Measurements from ENCODE around the gene SRRM2.

The SRRM2 gene

GRCh38 chr16:2713985-2714774 is 38.3 kb upstream of the SRRM2 start:
- TF ChIP-seq GABPA (IDR thresholded peaks at IDR 0.05; ENCODE audit: low read depth) (no peak), POLR2AphosphoS5 (IDR thresholded peaks at IDR 0.05; ENCODE audit: low read depth) (no peak), SPI1 (IDR thresholded peaks at IDR 0.05; ENCODE audit: borderline replicate concordance, low read depth) (no peak)
- TF ChIP-seq, protein P1, sequence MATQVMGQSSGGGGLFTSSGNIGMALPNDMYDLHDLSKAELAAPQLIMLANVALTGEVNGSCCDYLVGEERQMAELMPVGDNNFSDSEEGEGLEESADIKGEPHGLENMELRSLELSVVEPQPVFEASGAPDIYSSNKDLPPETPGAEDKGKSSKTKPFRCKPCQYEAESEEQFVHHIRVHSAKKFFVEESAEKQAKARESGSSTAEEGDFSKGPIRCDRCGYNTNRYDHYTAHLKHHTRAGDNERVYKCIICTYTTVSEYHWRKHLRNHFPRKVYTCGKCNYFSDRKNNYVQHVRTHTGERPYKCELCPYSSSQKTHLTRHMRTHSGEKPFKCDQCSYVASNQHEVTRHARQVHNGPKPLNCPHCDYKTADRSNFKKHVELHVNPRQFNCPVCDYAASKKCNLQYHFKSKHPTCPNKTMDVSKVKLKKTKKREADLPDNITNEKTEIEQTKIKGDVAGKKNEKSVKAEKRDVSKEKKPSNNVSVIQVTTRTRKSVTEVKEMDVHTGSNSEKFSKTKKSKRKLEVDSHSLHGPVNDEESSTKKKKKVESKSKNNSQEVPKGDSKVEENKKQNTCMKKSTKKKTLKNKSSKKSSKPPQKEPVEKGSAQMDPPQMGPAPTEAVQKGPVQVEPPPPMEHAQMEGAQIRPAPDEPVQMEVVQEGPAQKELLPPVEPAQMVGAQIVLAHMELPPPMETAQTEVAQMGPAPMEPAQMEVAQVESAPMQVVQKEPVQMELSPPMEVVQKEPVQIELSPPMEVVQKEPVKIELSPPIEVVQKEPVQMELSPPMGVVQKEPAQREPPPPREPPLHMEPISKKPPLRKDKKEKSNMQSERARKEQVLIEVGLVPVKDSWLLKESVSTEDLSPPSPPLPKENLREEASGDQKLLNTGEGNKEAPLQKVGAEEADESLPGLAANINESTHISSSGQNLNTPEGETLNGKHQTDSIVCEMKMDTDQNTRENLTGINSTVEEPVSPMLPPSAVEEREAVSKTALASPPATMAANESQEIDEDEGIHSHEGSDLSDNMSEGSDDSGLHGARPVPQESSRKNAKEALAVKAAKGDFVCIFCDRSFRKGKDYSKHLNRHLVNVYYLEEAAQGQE (IDR thresholded peaks at IDR 0.05; ENCODE audit: insufficient replicate concordance, low read depth), result no peak
- TF ChIP-seq, protein P2, sequence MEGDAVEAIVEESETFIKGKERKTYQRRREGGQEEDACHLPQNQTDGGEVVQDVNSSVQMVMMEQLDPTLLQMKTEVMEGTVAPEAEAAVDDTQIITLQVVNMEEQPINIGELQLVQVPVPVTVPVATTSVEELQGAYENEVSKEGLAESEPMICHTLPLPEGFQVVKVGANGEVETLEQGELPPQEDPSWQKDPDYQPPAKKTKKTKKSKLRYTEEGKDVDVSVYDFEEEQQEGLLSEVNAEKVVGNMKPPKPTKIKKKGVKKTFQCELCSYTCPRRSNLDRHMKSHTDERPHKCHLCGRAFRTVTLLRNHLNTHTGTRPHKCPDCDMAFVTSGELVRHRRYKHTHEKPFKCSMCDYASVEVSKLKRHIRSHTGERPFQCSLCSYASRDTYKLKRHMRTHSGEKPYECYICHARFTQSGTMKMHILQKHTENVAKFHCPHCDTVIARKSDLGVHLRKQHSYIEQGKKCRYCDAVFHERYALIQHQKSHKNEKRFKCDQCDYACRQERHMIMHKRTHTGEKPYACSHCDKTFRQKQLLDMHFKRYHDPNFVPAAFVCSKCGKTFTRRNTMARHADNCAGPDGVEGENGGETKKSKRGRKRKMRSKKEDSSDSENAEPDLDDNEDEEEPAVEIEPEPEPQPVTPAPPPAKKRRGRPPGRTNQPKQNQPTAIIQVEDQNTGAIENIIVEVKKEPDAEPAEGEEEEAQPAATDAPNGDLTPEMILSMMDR (IDR thresholded peaks at IDR 0.05; ENCODE audit: insufficient read depth, low read length), result no peak

GRCh38 chr16:2715064-2715463 is 37.4 kb upstream of the SRRM2 start:
- no peaks in the 10 kb centered on the region for H3K27me3 ChIP-seq (ENCODE audit: insufficient read depth, poor library complexity, severe bottlenecking)
- TF ChIP-seq, protein P1 (IDR thresholded peaks at IDR 0.05; ENCODE audit: insufficient replicate concordance, low read depth), result no peak
- TF ChIP-seq POLR2AphosphoS5 (IDR thresholded peaks at IDR 0.05; ENCODE audit: low read depth) (no peak), GABPA (IDR thresholded peaks at IDR 0.05; ENCODE audit: low read depth) (no peak), SPI1 (IDR thresholded peaks at IDR 0.05; ENCODE audit: borderline replicate concordance, low read depth) (no peak)
- TF ChIP-seq, protein P2 (IDR thresholded peaks at IDR 0.05; ENCODE audit: insufficient read depth, low read length), result no peak
- H3K27ac ChIP-seq (replicated peaks), result no peak overlapping the region
- no peak for DNase-seq (ENCODE audit: low read depth in 1 of 2, low spot score in 1 of 2)
- no peak overlapping the region for H3K4me3 ChIP-seq (replicated peaks; ENCODE audit: insufficient read depth, low read length)

More at GRCh38 chr16:2713985-2714774, 38.3 kb upstream of the SRRM2 start:
- H3K4me3 ChIP-seq (replicated peaks; ENCODE audit: insufficient read depth, low read length), result no peak overlapping the region
- no peak overlapping the region for H3K27ac ChIP-seq (replicated peaks)
- no peaks in the 10 kb centered on the region for H3K27me3 ChIP-seq (ENCODE audit: insufficient read depth, poor library complexity, severe bottlenecking)
- no peak for DNase-seq (ENCODE audit: low read depth in 1 of 2, low spot score in 1 of 2)

DNA sequence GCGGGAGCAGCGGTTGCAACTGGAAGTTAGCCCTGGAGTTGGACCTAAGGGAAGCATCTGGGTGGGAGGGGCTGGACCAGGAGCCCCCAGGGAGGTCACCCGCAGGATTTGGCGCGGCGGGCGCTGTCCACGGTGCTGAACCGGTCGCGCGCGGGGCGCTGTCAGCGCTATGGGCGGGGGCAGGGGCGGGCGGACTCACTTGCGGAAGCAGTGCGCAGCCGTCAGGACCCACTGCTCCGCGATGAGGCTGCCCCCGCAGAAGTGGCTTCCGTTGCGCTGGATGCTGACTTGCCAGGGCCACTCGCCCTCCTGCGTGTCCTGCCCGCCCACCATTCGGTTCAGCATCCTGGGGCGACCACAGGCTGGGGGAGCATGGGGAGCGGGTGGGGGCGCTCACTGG is 36.9 kb upstream of the SRRM2 start:
- no peak for TF ChIP-seq SPI1 (IDR thresholded peaks at IDR 0.05; ENCODE audit: borderline replicate concordance, low read depth)
- TF ChIP-seq, protein P1 (IDR thresholded peaks at IDR 0.05; ENCODE audit: insufficient replicate concordance, low read depth), result peak; percentile 98
- peak; percentile 60 to 73 for DNase-seq (ENCODE audit: low read depth in 1 of 2, low spot score in 1 of 2)
- Histone ChIP-seq H3K27ac (replicated peaks) (no peak overlapping the region), H3K27me3 (ENCODE audit: insufficient read depth, poor library complexity, severe bottlenecking) (no peaks in the 10 kb centered on the region), H3K4me3 (replicated peaks; ENCODE audit: insufficient read depth, low read length) (no peak overlapping the region)
